Uterus (tissue), 2 donors: Measurements from ENCODE around the gene TRIO.

ENCODE experiments used
- POLR2A ChIP-seq, 2 donors: fragments of 450-650 bp; IDR thresholded peaks; one replicate each; pipeline ENCODE4 v1.6.1; 2016; ENCODE audit warnings: antibody characterized with exemption in 2 of 2, mild to moderate bottlenecking in 1 of 2, moderate library complexity in 1 of 2
- TF ChIP-seq, protein P1 (sequence below), 4 experiments: fragments of 200-600 bp in 2 of 4; fragments of 450-650 bp in 2 of 4; sonication (generic) in 2 of 4; IDR thresholded peaks; one replicate each; pipeline ENCODE4 v1.5.1; 2016 to 2019; ENCODE audit warnings: antibody characterized with exemption in 4 of 4, mild to moderate bottlenecking in 2 of 4, moderate library complexity in 1 of 4

DNA sequence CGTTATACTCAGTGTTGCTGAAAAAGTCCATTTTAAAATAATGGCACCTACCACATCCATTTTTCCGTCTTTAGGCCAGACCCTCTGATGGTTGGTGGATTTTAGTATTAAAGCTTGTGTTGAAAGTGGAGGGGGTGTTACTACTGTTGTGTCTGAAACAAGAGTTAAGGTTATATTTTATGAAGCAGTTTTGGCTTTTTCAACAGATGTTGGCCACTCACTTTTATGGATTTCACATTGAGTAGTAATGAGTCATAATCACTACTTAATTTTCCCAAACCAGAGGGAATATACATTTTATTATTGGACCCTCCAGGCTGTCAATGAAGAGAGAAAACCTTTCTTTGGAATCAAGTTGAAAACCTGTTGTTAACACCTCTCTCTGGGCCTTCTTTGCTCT lies 88.0 kb downstream of the TRIO start:
- TF ChIP-seq, protein P1, sequence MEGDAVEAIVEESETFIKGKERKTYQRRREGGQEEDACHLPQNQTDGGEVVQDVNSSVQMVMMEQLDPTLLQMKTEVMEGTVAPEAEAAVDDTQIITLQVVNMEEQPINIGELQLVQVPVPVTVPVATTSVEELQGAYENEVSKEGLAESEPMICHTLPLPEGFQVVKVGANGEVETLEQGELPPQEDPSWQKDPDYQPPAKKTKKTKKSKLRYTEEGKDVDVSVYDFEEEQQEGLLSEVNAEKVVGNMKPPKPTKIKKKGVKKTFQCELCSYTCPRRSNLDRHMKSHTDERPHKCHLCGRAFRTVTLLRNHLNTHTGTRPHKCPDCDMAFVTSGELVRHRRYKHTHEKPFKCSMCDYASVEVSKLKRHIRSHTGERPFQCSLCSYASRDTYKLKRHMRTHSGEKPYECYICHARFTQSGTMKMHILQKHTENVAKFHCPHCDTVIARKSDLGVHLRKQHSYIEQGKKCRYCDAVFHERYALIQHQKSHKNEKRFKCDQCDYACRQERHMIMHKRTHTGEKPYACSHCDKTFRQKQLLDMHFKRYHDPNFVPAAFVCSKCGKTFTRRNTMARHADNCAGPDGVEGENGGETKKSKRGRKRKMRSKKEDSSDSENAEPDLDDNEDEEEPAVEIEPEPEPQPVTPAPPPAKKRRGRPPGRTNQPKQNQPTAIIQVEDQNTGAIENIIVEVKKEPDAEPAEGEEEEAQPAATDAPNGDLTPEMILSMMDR (IDR thresholded peaks at IDR 0.05) = no peak
- TF ChIP-seq POLR2A (IDR thresholded peaks at IDR 0.05) = no peak
